ENCODE results near the gene ABCC1.
"Not testable (repeated sequence)": the region's sequence is repeated elsewhere in the genome, so short reads cannot be mapped to it uniquely, and the experiment has no call there.

ABCC1 gene

GRCh38 chr16:15966836-15967546 is 17.6 kb downstream of the ABCC1 start:
- DNase-seq, result no peak

- no peak for DNase-seq
Observed at GRCh38 chr16:15967655-15968315, 18.4 kb downstream of the ABCC1 start.

- DNase-seq, result no peak
Observed at GRCh38 chr16:15970202-15970601, 20.8 kb downstream of the ABCC1 start.

GRCh38 chr16:15970743-15971439 is 21.5 kb downstream of the ABCC1 start:
- DNase-seq, result no peak

- DNase-seq, result no peak
Observed at GRCh38 chr16:15971440-15971815, 22.0 kb downstream of the ABCC1 start.

GRCh38 chr16:15972046-15972868 is 22.8 kb downstream of the ABCC1 start:
- no peak for DNase-seq

GRCh38 chr16:15973421-15973820 is 24.0 kb downstream of the ABCC1 start:
- DNase-seq, result no peak

GRCh38 chr16:15974057-15974456 is 24.6 kb downstream of the ABCC1 start:
- DNase-seq, result no peak

- no peak for DNase-seq
Observed at GRCh38 chr16:15975172-15975571, 25.8 kb downstream of the ABCC1 start.

- no peak for DNase-seq
Observed at GRCh38 chr16:15976225-15976812, 26.9 kb downstream of the ABCC1 start.

- DNase-seq, result no peak
Observed at GRCh38 chr16:15976929-15977637, 27.7 kb downstream of the ABCC1 start.

- DNase-seq, result no peak
Observed at GRCh38 chr16:15979801-15980200, 30.4 kb downstream of the ABCC1 start.

- DNase-seq, result no peak
Observed at GRCh38 chr16:15980329-15980728, 30.9 kb downstream of the ABCC1 start.

GRCh38 chr16:15981382-15981781 is 32.0 kb downstream of the ABCC1 start:
- DNase-seq, result no peak

GRCh38 chr16:15982194-15982915 is 32.9 kb downstream of the ABCC1 start:
- not testable (repeated sequence) for DNase-seq

- DNase-seq, result no peak
Observed at GRCh38 chr16:15983898-15984297, 34.5 kb downstream of the ABCC1 start.

GRCh38 chr16:15985144-15985543 is 35.7 kb downstream of the ABCC1 start:
- no peak for DNase-seq

GRCh38 chr16:15986261-15986660 is 36.8 kb downstream of the ABCC1 start:
- DNase-seq, result no peak

- no peak for DNase-seq
Observed at GRCh38 chr16:15988268-15989013, 39.0 kb downstream of the ABCC1 start.
